ENCODE results near the gene HSH2D. TPM values are rescaled to one million over a fixed set of nuclear protein-coding genes. Genes with fewer than 3 reads are reported as not detected.
"Not testable (repeated sequence)": the region's sequence is repeated elsewhere in the genome, so short reads cannot be mapped to it uniquely, and the experiment has no call there.

HSH2D gene
- total RNA-seq, 1 donor from 2014 or later = not detected

- H3K27ac Mint-ChIP-seq (ENCODE audit: unreplicated experiment) = no peak overlapping the region
- no peak overlapping the region for H3K4me3 Mint-ChIP-seq (ENCODE audit: unreplicated experiment)
- no peak overlapping the region for H3K4me3 ChIP-seq (ENCODE audit: insufficient read depth, low read depth, low read length)
- H3K79me2 ChIP-seq (ENCODE audit: insufficient read depth, low read length) = peaks cover 38% of the 10 kb centered on the region
- H3K4me1 ChIP-seq (ENCODE audit: insufficient read depth, low read length) = no peaks in the 10 kb centered on the region
- H3K27me3 ChIP-seq (ENCODE audit: insufficient read depth, low read length) = no peaks in the 10 kb centered on the region
- no peaks in the 10 kb centered on the region for H3K27me3 Mint-ChIP-seq (ENCODE audit: low read depth, unreplicated experiment)
- H3K9me3 ChIP-seq (ENCODE audit: insufficient read depth, low read depth, low read length) = no peaks in the 10 kb centered on the region
- no peak overlapping the region for H3K27ac ChIP-seq (ENCODE audit: low read depth, low read length)
- peaks cover 16% of the 10 kb centered on the region for H3K36me3 Mint-ChIP-seq (ENCODE audit: low read depth, unreplicated experiment)
- H3K4me1 Mint-ChIP-seq (ENCODE audit: low read depth, unreplicated experiment) = peaks cover 5% of the 10 kb centered on the region
- H3K36me3 ChIP-seq (ENCODE audit: insufficient read depth, low read length) = peaks cover 13% of the 10 kb centered on the region
- no peak overlapping the region for H3K9ac ChIP-seq (ENCODE audit: low read length)
- peaks cover 43% of the 10 kb centered on the region for H4K20me1 ChIP-seq (ENCODE audit: insufficient read depth, low read length)
- H3K9me3 Mint-ChIP-seq (ENCODE audit: unreplicated experiment) = no peaks in the 10 kb centered on the region
- no peak for FAIRE-seq
- no peak overlapping the region for H2AFZ ChIP-seq (ENCODE audit: low read depth, low read length)
- TF ChIP-seq EZH2 (IDR thresholded peaks at IDR 0.05; ENCODE audit: insufficient read depth, low read length) = no peak
- TF ChIP-seq, protein P1, sequence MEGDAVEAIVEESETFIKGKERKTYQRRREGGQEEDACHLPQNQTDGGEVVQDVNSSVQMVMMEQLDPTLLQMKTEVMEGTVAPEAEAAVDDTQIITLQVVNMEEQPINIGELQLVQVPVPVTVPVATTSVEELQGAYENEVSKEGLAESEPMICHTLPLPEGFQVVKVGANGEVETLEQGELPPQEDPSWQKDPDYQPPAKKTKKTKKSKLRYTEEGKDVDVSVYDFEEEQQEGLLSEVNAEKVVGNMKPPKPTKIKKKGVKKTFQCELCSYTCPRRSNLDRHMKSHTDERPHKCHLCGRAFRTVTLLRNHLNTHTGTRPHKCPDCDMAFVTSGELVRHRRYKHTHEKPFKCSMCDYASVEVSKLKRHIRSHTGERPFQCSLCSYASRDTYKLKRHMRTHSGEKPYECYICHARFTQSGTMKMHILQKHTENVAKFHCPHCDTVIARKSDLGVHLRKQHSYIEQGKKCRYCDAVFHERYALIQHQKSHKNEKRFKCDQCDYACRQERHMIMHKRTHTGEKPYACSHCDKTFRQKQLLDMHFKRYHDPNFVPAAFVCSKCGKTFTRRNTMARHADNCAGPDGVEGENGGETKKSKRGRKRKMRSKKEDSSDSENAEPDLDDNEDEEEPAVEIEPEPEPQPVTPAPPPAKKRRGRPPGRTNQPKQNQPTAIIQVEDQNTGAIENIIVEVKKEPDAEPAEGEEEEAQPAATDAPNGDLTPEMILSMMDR (IDR thresholded peaks at IDR 0.05; ENCODE audit: insufficient read depth, low read depth, low read length) = no peak
- DNase-seq (ENCODE audit: low read depth) = no peak
- no peak overlapping the region for H3K4me2 ChIP-seq (ENCODE audit: low read length)
Measured at GRCh38 chr19:16118489-16119033, 24.9 kb upstream of the HSH2D start.

GRCh38 chr19:16119075-16119857 lies 24.2 kb upstream of the HSH2D start:
- not testable (repeated sequence) for H3K4me2 ChIP-seq (ENCODE audit: low read length); H3K27me3 Mint-ChIP-seq (ENCODE audit: low read depth, unreplicated experiment); FAIRE-seq; H3K9me3 Mint-ChIP-seq (ENCODE audit: unreplicated experiment); H3K4me3 Mint-ChIP-seq (ENCODE audit: unreplicated experiment); H3K27me3 ChIP-seq (ENCODE audit: insufficient read depth, low read length); H3K27ac Mint-ChIP-seq (ENCODE audit: unreplicated experiment); H3K9me3 ChIP-seq (ENCODE audit: insufficient read depth, low read depth, low read length); H2AFZ ChIP-seq (ENCODE audit: low read depth, low read length); H3K4me1 ChIP-seq (ENCODE audit: insufficient read depth, low read length); H3K4me3 ChIP-seq (ENCODE audit: insufficient read depth, low read depth, low read length); DNase-seq (ENCODE audit: low read depth); H3K27ac ChIP-seq (ENCODE audit: low read depth, low read length); H3K4me1 Mint-ChIP-seq (ENCODE audit: low read depth, unreplicated experiment); H3K9ac ChIP-seq (ENCODE audit: low read length)
- H3K36me3 ChIP-seq (ENCODE audit: insufficient read depth, low read length) = peaks cover 17% of the 10 kb centered on the region
- peaks cover 39% of the 10 kb centered on the region for H4K20me1 ChIP-seq (ENCODE audit: insufficient read depth, low read length)
- peaks cover 31% of the 10 kb centered on the region for H3K79me2 ChIP-seq (ENCODE audit: insufficient read depth, low read length)
- peaks cover 16% of the 10 kb centered on the region for H3K36me3 Mint-ChIP-seq (ENCODE audit: low read depth, unreplicated experiment)

DNA sequence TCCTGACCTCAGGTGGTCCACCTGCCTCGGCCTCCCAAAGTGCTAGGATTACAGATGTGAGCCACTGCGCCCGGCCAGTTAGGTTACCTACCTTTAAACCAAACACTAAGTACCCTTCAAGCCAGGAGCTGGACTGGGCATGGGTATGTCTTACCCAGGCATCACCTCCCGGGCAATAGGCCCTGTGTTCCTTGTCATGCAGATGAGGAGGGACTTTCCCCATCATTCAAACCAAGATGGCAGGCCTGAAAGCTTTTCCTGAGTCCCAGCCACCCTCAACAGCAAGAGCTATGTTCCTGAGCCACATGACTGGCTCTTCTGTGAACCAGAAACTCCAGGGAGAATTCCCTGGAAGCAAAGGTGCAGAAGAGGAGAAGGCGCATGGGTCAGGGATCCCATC lies 22.3 kb upstream of the HSH2D start:
- no peak overlapping the region for H3K27ac ChIP-seq (ENCODE audit: low read depth, low read length)
- no peaks in the 10 kb centered on the region for H3K9me3 ChIP-seq (ENCODE audit: insufficient read depth, low read depth, low read length)
- no peak for TF ChIP-seq EZH2 (IDR thresholded peaks at IDR 0.05; ENCODE audit: insufficient read depth, low read length)
- TF ChIP-seq, protein P1 (IDR thresholded peaks at IDR 0.05; ENCODE audit: insufficient read depth, low read depth, low read length) = no peak
- Mint-ChIP-seq H3K4me1 (ENCODE audit: low read depth, unreplicated experiment) (peaks cover 1% of the 10 kb centered on the region), H3K27me3 (ENCODE audit: low read depth, unreplicated experiment) (no peaks in the 10 kb centered on the region), H3K36me3 (ENCODE audit: low read depth, unreplicated experiment) (peaks cover 17% of the 10 kb centered on the region), H3K27ac (ENCODE audit: unreplicated experiment) (no peak overlapping the region), H3K4me3 (ENCODE audit: unreplicated experiment) (no peak overlapping the region), H3K9me3 (ENCODE audit: unreplicated experiment) (no peaks in the 10 kb centered on the region)
- FAIRE-seq = no peak
- no peaks in the 10 kb centered on the region for H3K4me1 ChIP-seq (ENCODE audit: insufficient read depth, low read length)
- no peak for DNase-seq (ENCODE audit: low read depth)
- H3K4me2 ChIP-seq (ENCODE audit: low read length) = no peak overlapping the region
- peaks cover 14% of the 10 kb centered on the region for H3K79me2 ChIP-seq (ENCODE audit: insufficient read depth, low read length)
- H3K27me3 ChIP-seq (ENCODE audit: insufficient read depth, low read length) = no peaks in the 10 kb centered on the region
- peaks cover 33% of the 10 kb centered on the region for H4K20me1 ChIP-seq (ENCODE audit: insufficient read depth, low read length)
- no peak overlapping the region for H2AFZ ChIP-seq (ENCODE audit: low read depth, low read length)
- H3K9ac ChIP-seq (ENCODE audit: low read length) = no peak overlapping the region
- peaks cover 21% of the 10 kb centered on the region for H3K36me3 ChIP-seq (ENCODE audit: insufficient read depth, low read length)
- no peak overlapping the region for H3K4me3 ChIP-seq (ENCODE audit: insufficient read depth, low read depth, low read length)

Measured in astrocyte (in vitro differentiated cells and primary cell).